ENCODE data around the gene PDSS1. TPM values are rescaled to one million over a fixed set of nuclear protein-coding genes. Genes with fewer than 3 reads are reported as not detected.

Gene PDSS1
- total RNA-seq, 1 donor from 2014 or later, result 14.1 TPM

GRCh38 chr10:26790221-26790995 is 92.9 kb downstream of the PDSS1 start:
- Mint-ChIP-seq H3K4me3 (no peak overlapping the region), H3K36me3 (peaks cover 18% of the 10 kb centered on the region), H3K9me3 (peaks cover 4% of the 10 kb centered on the region), H3K27me3 (no peaks in the 10 kb centered on the region), H3K4me1 (ENCODE audit: unreplicated experiment) (no peaks in the 10 kb centered on the region), H3K27ac (no peak overlapping the region)
- no peak for DNase-seq (ENCODE audit: extremely low spot score, unreplicated experiment)
- no peak for TF ChIP-seq CTCF (conservative IDR thresholded peaks at IDR 0.05)

DNA sequence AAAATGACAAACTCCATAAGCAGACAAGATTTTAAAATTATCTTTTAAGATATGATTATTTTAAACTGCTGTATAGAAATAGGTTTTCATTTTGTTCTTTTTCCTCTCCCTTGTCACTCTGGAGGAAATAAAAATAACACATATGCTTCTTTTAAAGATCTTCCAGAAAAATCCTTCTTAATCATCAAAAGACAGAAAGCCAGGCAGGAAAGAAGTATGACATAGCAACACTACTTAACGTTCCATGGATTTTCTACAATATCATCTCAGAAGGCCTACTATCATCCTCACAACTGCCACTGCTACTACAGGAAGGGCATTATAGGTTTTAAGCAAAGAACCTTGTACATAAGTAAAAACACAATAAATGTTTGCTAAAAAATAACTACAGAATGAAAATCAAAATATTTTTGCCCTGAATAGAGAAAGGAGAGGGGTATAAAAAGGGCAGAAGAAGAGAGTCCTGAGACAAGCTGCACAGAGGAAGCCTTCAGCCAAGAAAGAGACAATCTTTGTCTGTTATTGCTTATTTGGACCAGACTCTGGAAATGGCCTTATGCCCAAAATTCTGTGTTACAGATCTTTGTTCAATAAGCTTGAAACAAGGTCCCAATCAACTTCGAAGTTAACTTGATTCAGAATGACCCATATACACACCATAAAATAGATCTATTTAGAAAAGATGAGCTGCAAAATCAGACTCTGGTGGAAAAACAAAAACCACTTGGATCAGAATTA is 95.4 kb downstream of the PDSS1 start:
- Mint-ChIP-seq H3K4me3 (no peak overlapping the region), H3K36me3 (peaks cover 13% of the 10 kb centered on the region), H3K9me3 (peaks cover 9% of the 10 kb centered on the region), H3K27ac (no peak overlapping the region), H3K4me1 (ENCODE audit: unreplicated experiment) (no peaks in the 10 kb centered on the region), H3K27me3 (no peaks in the 10 kb centered on the region)
- no peak for DNase-seq (ENCODE audit: extremely low spot score, unreplicated experiment)
- no peak for TF ChIP-seq CTCF (conservative IDR thresholded peaks at IDR 0.05)

Other genes starting within 250 kb of the PDSS1 start
- 45.5 and 53.2 TPM in 2 replicates for gene ABI1, start 163.3 kb downstream of the PDSS1 start, total RNA-seq (ENCODE audit: low replicate concordance)